HS-5 (cell line): ENCODE measurements around the gene OSBP.
"Not testable (repeated sequence)": the region's sequence is repeated elsewhere in the genome, so short reads cannot be mapped to it uniquely, and the experiment has no call there.

Experiments
- DNase-seq: peaks from one replicate; pipeline ENCODE4 v3.0.0-alpha.2; 2012; ENCODE audit warnings: low read depth

The OSBP gene, protein sequence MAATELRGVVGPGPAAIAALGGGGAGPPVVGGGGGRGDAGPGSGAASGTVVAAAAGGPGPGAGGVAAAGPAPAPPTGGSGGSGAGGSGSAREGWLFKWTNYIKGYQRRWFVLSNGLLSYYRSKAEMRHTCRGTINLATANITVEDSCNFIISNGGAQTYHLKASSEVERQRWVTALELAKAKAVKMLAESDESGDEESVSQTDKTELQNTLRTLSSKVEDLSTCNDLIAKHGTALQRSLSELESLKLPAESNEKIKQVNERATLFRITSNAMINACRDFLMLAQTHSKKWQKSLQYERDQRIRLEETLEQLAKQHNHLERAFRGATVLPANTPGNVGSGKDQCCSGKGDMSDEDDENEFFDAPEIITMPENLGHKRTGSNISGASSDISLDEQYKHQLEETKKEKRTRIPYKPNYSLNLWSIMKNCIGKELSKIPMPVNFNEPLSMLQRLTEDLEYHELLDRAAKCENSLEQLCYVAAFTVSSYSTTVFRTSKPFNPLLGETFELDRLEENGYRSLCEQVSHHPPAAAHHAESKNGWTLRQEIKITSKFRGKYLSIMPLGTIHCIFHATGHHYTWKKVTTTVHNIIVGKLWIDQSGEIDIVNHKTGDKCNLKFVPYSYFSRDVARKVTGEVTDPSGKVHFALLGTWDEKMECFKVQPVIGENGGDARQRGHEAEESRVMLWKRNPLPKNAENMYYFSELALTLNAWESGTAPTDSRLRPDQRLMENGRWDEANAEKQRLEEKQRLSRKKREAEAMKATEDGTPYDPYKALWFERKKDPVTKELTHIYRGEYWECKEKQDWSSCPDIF

DNA sequence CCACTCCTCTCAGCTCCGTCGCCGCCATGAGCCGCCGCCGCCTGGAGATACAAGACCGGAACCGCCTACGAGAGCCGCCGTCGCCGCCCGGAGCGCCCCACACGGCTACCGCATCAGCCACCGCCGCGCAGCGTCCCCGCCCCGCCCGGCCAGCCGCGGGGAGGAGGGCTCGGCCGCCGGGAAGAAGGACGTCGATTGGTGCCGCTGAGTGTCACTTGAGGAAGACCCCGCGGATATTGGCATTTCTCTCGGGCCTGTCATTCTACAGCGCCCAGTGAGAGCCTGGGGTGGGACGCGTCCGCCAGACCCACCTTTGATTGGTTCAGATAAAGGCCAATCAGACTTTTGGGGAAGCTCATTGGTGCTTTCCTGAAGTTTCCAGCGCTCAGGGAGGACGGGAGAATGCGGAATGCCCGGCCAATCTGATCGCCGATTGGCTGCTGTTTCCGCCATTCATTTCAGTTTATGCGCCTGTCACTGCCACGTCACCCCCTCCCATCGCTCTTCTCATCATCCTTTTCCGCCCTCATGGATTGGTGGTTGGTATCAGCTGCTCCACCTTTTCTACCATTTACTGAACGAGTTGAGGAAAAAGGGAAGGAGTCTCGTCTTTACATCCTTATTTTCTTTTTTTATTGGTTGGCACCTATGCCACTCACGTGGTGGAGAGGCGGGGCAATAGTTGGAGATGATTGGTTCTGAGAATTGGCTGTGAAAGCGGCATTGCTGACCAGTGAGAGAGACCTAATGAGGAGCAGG, at the start of gene OSBP:
OSBP (minus strand) TSS at position 138 of the 759 bp plus-strand sequence; CDS start at position 28, 110 bp downstream.
- peak; percentile 100 for DNase-seq

DNA sequence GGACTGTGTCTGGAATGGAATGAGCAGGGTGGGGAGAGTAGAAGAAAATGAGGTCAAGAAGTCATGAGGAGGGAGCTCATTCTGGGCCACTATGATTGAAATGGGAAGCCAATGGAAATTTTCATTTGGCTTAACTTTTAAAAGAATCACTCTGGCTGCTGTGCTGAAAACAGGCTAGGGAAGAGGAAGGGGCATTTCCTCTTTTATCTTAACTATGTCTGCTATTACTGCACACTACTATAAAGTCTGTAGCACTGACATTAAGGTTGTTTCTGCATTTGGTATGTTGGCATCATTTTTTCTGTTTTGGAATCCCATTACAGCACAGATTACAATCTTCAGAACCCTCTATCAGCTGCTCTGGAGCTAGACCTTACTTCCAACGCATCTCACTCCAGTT, 45.0 kb upstream of the OSBP start:
- no peak for DNase-seq

DNA sequence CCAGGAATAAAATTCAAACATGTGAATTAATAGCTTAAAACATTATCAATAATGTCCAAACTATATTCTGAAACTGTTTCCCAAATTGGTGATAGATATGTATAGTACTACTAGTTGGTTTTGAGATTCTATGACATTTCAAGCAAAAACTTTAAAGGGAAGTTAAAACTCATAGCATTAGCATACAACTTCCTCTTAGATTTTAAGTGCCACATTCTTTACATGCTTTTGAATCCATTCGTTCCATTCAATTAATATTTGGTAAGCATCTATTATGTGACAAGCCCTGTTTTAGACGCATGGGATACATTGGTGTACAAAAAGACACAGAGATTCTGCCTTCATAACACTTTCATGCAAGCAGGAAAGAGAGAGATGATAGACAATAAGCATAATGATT, 44.4 kb upstream of the OSBP start:
- DNase-seq: no peak

DNA sequence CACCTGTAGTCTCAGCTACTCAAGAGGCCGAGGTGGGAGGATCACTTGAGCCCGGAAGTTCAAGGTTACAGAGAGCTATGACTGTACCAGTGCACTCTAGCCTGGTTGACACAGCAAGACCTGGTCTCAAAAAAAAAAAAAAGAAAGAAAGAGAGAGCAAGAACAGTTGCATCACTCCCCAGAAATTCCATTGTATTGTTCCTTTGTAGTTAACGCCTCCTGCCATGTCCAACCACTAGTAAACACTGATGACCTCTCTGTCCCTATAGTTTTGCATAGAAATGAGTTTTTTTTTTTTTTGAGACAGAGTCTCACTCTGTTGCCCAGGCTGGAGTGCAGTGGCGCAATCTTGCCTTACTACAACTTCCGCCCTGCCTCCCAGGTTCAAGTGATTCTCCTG, 42.5 kb upstream of the OSBP start:
- DNase-seq: no peak

DNA sequence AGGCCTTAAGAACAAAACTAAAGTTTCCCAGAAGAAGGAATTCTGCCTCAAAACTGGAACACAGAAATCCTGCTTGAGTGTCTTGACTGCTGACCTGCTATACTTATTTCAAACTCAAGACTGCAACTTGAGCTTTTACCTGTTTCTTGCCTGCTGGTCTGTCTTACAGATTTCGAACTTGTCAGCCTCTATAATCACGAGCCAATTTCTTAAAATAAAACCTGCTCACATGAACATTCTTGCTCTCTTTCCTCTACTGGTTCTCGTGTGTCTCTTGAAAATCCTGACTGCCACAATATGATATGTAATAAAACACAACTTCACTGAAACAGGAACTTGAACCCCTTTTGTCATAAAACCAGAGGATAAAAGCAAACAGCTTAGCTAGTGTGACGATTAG, 39.3 kb upstream of the OSBP start:
- DNase-seq: no peak

DNA sequence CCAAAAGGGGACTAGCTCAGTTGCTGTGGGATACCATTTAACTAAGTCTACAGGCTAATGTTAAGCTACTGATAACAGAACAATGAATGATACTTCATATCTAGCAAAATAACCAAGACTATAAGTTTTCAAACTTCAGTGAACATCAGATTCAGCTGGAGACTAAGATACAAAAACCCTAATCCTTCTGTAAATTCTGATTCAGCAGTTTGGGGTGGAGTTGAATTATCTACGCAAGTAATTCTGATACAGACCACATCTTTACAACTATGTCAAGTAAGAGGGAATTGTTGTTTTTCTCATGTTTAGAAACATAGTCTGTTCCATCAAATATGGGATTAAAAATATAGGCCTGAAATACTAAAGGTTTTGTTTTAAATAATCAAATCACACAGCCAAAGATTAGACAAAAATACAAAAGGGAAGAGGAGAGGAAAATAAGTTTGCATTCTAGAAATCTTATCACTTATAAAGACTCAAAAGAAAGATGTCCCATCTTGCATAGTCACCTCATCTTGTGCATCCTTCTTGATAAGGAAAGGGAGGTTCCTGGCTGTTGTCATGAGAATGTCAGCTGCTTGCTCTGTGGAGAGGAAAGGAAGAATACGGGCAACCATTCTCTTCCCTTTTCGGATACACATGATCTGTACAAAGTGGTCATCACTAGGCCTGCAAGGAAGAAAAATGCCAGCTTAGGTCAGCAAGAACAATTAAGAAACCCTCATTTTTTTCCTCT, 31.8 kb upstream of the OSBP start:
- DNase-seq: no peak

DNA sequence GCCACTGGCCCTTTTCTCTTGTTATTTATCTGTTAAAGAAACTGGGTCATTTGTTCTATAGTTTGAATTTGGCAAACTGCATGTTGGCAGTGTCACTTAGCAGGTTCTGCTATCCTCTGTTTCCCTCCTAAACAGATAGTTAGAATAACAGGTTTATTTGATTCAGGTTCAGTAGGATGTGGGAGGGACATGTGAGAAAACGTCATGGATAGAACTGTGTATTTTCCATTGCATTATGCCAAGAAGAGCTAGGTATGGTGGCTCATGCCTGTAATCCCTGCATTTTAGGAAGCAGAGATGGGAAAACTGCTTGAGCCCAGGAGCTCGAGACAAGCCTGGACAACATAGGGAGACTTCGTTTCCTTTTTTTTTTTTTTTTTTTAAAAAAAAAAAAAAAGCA, 29.0 kb upstream of the OSBP start:
- no peak for DNase-seq

DNA sequence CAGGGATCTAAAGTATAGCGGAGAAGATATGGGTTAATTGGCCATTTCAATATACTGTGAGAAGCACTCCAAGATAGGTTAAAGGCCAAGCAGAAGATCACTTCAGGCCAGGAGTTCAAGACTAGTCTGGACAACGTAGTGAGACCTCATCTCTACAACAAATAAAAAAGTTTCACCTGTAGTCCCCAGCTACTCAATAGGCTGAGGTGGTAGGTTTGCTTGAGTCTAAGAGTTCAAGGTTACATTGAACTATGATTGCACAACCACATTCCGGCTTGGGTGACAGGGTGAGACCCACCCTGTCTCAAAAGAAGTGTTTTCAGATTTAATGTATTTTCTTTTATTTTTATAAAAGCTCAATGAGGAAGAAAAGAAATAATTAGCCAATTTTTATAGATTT, 27.8 kb upstream of the OSBP start:
- no peak for DNase-seq

DNA sequence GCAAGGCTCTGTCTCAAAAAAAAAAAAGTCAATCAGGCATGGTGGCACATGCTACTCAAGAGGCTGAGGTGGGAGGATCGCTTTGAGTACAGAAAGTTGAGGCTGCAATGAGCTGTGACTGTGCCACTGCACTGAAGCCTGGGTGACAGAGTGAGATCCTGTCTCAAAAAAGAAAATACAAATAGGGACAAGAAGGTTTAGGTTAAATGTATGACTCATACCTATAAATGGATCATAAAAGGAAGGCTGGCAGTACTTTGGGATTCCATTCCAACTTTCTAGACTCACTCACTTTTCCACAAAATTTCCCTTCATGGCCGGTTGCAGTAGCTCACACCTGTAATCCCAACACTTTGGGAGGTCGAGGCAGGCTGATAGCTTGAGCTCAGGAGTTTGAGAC, 25.6 kb upstream of the OSBP start:
- DNase-seq: no peak

DNA sequence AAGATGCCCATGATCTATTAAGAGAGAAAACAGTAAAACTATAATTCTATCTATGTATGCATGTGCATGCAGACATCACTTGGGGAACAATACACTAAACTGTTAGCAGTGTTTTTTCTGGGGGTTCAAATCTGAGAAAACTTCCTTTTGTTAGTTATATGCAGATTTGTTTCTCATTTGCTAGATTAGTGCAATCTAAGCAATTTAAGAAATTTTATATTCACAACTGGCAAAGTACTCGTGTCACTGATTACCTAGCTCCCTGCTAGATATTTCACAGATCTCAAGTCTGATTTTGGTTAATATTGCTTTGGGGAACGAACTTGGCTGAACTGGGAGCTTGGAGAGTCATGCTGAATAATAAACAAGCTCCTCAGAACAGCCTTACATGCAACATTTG, 14.9 kb upstream of the OSBP start:
- no peak for DNase-seq

DNA sequence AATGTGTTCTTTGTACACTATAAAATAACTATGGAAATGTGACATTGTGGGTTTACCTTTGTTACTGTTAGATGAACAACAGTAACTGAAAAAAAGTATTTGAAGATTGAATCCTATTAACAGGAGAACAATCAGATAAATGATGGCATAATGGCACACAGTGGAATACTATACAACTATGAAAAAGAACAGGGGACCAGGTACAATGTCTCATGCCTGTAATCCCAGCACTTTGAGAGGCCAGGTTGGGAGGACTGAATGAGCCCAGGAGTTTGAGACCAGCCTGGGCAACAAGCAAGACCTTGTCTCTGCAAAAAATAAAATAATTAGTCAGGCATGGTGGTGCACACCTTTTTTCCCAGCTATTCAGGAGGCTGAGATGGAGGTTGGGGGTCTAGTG, 14.4 kb upstream of the OSBP start:
- no peak for DNase-seq

DNA sequence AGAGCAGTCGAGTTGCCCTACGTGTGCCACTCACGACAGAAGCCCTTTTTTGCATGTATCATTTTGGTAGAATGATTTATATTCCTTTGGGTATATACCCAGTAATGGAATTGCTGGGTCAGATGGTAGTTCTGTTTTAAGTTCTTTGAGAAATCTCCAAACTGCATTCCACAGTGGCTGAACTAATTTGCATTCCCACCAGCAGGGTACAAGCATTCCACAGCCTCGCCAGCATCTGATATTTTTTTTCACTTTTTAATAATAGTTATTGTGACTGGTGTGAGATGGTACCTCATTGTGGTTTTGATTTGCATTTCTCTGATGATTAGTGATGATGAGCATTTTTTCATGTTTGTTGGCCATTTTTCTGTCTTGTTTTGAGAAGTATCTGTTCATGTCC, 11.4 kb upstream of the OSBP start:
- not testable (repeated sequence) for DNase-seq

DNA sequence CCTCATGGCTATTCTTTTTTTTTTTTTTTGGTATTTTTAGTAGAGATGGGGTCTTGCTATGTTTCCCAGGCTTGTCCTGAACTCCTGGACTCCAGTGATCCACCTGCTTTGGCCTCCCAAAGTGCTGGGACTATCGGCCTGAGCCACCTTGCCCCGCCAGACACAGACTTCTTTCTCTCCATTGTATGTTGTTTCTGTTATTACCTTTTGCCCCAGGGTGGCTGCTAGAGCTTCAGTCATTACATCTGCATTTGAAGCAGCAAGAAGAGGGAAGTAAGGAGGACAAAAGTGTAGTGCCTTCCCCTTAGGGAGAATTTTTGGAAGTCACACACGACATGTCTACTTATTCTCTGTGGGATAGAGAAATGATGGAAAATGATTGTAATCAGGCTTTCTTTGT, 10.1 kb upstream of the OSBP start:
- no peak for DNase-seq

DNA sequence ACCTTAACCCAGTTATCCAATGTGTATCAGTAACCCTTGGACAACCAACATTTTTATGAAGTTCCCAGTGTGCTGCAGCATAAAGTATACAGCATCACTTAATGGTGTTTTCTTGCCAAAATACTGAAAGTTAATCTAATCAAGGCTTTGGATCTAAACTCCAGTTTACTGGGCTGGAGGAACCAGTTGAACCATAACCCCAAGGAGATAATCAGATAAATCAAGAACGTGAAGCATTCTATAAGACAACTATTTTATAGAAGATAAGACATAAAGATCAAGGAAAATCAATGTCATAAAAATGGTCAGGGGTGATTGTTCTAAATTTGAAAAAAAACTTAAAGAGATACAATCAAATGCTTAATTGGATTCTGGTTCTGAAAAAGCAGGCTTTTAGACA, 2.3 kb upstream of the OSBP start:
- no peak for DNase-seq

DNA sequence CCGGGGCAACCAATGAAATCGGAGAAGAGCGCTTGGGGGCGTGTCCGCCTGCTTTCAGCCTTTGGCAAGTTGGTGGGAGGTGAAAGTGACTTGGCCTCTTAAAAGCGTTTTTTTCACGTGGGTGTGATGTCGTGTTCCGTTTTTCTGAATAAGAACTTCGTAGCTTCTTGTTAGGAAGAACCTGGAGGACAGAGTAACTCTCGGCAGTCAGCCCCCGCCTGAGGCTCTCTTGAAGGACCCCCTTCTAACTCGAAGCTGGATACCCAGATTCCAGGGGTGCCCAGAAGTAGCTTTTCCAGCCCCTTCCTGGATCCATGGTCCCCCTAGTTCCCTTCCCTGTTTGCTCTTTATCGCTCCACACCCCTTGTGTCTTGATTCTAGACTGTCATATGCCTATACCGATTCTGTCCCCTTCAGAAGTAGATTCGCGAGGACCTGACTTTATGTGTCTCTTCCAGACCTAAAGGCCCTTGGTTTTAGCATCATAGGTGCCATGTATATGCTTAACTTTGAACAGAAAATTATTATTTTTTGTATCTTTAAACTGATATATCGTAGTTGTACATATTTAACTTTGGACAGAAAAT, 915 bp upstream of the OSBP start:
- DNase-seq: no peak

DNA sequence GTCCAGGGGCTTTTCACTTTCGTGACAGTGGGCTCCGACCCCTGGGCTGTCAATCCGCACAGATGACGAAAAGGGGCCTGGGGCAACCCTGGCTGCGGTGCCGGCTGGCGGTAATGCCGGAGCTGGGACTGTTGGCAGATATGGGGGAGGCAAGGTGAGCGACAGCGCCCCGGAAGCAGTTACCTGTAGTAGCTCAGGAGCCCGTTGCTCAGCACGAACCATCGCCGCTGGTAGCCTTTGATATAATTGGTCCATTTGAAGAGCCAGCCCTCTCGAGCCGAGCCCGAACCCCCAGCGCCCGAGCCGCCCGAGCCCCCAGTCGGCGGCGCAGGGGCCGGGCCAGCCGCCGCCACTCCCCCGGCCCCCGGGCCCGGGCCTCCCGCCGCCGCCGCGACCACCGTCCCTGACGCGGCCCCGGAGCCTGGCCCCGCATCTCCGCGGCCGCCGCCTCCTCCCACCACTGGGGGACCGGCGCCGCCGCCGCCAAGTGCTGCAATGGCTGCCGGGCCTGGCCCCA, 396 bp downstream of the OSBP start:
- DNase-seq: no peak

DNA sequence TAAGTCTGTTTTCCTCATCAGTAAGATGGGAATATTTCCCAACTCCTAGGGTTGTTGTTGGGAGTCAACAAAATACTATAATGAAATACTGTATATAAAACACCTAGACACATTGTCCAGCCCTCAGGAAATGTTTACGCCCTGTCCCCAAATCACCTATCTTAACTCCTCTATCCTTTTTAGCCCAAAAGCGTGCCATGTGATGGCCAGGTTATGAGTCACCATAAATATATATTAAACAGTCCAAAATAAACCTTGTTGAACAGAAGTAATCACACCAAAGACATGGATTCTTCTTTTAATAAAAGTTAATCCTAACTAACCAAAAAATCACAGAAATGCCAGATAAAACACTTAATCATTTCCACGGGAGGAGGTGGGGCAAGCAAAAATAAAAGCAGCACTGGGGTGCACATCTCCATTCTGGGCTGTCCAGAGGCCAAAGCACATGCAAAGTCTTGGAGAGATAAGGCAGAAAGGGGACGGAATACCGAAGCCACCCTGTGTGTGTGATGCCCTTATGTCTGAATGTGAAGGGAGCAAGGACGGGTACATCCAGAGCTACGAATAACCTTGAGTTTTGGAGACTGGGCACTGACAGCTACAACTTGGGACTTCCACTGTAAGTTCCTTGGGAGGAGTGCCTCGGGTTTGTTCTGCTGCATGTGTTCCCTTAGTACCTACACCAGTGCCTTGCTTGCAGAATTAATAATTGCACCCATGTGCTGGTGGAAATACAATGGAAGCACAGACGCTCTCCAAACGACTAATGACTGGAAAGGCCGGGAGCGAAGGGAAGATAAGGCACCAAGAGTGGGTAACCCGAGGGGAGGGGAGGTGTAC, 1.1 kb downstream of the OSBP start:
- DNase-seq: no peak

DNA sequence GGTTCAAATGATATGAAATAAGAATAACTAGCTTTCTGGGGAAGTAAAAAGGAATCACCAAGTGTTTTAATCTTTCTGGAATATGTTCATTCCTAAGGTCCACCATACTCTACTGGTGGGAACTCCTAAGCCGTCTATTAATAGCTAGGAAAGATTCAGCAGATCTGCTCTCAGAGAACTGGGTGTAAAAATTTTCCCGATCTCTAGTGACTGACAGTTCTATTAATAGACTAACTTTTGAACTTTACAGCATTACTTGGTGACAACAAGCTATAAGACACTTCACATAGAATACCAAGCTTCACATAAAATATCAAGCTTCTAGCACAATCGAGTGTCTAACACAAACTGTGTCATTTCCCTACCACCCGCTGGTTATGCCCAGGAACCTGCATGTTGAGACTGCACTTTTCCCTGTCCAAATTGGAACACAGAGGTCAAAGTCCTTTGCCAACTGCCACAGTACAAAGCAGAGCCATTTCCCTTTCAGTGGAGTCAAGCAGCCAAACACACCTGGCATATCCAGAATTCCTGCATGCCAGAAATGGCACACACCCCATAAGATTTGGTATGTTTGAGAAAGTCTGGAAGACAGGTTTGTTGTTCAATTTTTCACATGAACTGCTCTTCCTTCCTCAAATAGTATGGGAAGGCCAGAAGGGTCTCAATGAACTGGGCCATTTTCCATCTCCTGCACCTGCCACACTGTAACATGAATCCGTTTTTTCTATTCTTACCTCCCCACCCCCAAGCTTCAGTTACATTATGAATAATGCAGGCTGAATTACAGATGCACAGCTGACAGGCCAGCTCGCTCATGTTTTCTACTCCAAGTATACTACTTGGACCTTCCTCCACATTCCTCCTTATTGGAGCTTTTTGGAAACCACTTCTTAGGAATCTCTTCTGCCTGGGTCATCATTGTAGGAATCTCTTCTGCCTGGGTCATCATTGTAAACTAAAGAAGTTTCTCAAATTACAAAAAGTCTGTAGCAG, 3.7 kb downstream of the OSBP start:
- DNase-seq: no peak

DNA sequence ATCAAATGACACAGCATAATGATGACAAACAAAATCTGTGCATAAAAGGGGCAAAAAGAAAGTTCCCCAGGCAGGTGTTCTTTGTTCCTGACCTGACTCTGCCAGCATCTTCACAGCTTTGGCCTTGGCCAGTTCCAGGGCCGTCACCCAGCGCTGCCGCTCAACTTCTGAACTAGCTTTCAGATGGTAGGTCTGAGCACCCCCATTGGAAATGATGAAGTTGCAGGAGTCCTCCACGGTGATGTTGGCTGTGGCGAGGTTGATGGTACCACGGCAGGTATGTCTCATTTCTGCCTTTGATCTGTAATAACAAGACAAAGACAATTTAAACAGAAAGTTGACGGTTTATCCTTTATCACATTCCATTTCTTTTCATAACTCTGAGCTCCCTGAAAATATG, 5.3 kb downstream of the OSBP start:
- no peak for DNase-seq
